OCI-LY7 (cell line): ENCODE measurements around the gene CRIM1.

Experiments
- EZH2phosphoT487 ChIP-seq: fragments of 200-600 bp; sonication (generic); IDR thresholded peaks from 2 replicates; pipeline ENCODE4 v1.6.1; 2018; ENCODE audit warnings: low read depth, borderline replicate concordance, mild to moderate bottlenecking, mixed run types, antibody characterized with exemption, low read length, moderate library complexity, mixed read lengths
- TF ChIP-seq, protein P1 (sequence below): fragments of 200-600 bp; sonication (generic); conservative IDR thresholded peaks from 2 replicates; pipeline ENCODE4 v1.5.1; 2014; ENCODE audit warnings: mild to moderate bottlenecking, antibody characterized with exemption, low read length, moderate library complexity, mixed read lengths

DNA sequence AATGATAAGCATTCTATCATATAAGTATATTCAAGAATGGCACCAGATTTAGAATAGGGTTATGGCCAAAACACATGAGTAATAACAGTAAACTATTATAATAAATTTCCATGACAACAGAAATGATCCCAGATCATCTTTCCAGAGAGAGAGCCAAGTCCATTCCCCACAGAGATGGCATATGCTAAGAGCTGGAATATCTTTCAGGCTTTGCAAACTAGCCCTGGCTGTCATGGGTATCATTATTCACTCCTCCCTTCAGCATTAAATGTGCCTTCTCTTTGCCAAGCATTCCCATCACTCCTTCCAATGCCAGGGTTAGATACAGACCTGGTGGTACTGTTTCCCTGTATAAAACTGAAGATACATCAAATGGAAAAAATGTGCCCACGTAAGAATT, 231.5 kb downstream of the CRIM1 start:
- TF ChIP-seq, protein P1, sequence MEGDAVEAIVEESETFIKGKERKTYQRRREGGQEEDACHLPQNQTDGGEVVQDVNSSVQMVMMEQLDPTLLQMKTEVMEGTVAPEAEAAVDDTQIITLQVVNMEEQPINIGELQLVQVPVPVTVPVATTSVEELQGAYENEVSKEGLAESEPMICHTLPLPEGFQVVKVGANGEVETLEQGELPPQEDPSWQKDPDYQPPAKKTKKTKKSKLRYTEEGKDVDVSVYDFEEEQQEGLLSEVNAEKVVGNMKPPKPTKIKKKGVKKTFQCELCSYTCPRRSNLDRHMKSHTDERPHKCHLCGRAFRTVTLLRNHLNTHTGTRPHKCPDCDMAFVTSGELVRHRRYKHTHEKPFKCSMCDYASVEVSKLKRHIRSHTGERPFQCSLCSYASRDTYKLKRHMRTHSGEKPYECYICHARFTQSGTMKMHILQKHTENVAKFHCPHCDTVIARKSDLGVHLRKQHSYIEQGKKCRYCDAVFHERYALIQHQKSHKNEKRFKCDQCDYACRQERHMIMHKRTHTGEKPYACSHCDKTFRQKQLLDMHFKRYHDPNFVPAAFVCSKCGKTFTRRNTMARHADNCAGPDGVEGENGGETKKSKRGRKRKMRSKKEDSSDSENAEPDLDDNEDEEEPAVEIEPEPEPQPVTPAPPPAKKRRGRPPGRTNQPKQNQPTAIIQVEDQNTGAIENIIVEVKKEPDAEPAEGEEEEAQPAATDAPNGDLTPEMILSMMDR = no peak
- TF ChIP-seq EZH2phosphoT487 = no peak
